Hepatocyte (in vitro differentiated cells): ENCODE data around the gene PRND. TPM values are rescaled to one million over a fixed set of nuclear protein-coding genes. Genes with fewer than 3 reads are reported as not detected.

Experiments
- DNase-seq: peaks from one replicate; pipeline ENCODE4 v3.0.0-alpha.2; 2016; ENCODE audit warnings: low spot score
- H2AFZ ChIP-seq: fragments of 200-600 bp; sonication (generic); 2 replicates; pipeline ENCODE4 v1.6.0; 2016; ENCODE audit warnings: antibody characterized with exemption, mild to moderate bottlenecking
- H3K27ac ChIP-seq: fragments of 200-600 bp; sonication (generic); 2 replicates; pipeline ENCODE4 v1.5.1; 2016; ENCODE audit warnings: mild to moderate bottlenecking
- H3K27me3 ChIP-seq: fragments of 200-600 bp; sonication (generic); 2 replicates; pipeline ENCODE4 v1.6.1; 2016
- H3K36me3 ChIP-seq: fragments of 200-600 bp; sonication (generic); replicated peaks from 2 replicates; pipeline ENCODE4 v1.5.1; 2016; ENCODE audit warnings: low read depth; ENCODE audit not compliant: insufficient read depth
- H3K4me1 ChIP-seq: fragments of 200-600 bp; sonication (generic); 2 replicates; pipeline ENCODE4 v1.5.1; 2016; ENCODE audit warnings: mild to moderate bottlenecking, moderate library complexity; ENCODE audit not compliant: insufficient read depth
- H3K4me2 ChIP-seq: fragments of 200-600 bp; sonication (generic); 2 replicates; pipeline ENCODE4 v1.6.0; 2016
- H3K4me3 ChIP-seq: fragments of 200-600 bp; sonication (generic); 2 replicates; pipeline ENCODE4 v1.5.1; 2016; ENCODE audit warnings: mild to moderate bottlenecking
- H3K79me2 ChIP-seq: fragments of 200-600 bp; sonication (generic); 2 replicates; pipeline ENCODE4 v1.6.0; 2017; ENCODE audit warnings: mild to moderate bottlenecking
- H3K9me2 ChIP-seq: fragments of 200-600 bp; sonication (generic); replicated peaks from 2 replicates; pipeline ENCODE4 v1.6.0; 2017; ENCODE audit warnings: mild to moderate bottlenecking; ENCODE audit not compliant: insufficient read depth
- H3K9me3 ChIP-seq: fragments of 200-600 bp; sonication (generic); 2 replicates; pipeline ENCODE4 v1.5.1; 2016; ENCODE audit warnings: low read depth, mild to moderate bottlenecking
- H4K20me1 ChIP-seq: fragments of 200-600 bp; sonication (generic); 2 replicates; pipeline ENCODE4 v1.6.0; 2016; ENCODE audit warnings: mild to moderate bottlenecking; ENCODE audit not compliant: insufficient read depth, poor library complexity, severe bottlenecking
- CTCF ChIP-seq: fragments of 200-600 bp; sonication (generic); IDR thresholded peaks from 2 replicates; pipeline ENCODE4 v1.5.1; 2016; ENCODE audit warnings: antibody characterized with exemption, mild to moderate bottlenecking; ENCODE audit not compliant: poor library complexity
- EZH2 ChIP-seq: fragments of 200-600 bp; sonication (generic); IDR thresholded peaks from 2 replicates; pipeline ENCODE4 v1.6.1; 2016; ENCODE audit warnings: antibody characterized with exemption, mild to moderate bottlenecking, borderline replicate concordance
- EZH2phosphoT487 ChIP-seq: fragments of 200-600 bp; sonication (generic); IDR thresholded peaks from one replicate; pipeline ENCODE4 v1.6.1; 2018; ENCODE audit warnings: antibody characterized with exemption, mild to moderate bottlenecking, low read depth, moderate library complexity; ENCODE audit not compliant: unreplicated experiment, severe bottlenecking
- WGBS: methylation state at CpG from one replicate; pipeline ENCODE4 v1.1.6; 2016; ENCODE audit warnings: low lambda C conversion rate; ENCODE audit errors: missing lambda C conversion rate; 5-methylcytosine and 5-hydroxymethylcytosine counted together
- polyA plus RNA-seq: library from polyadenylated mRNA; unstranded; fragments of >200 nt; fragmentation: Nextera tagmentation; extraction: Ambion mirVana; gene quantifications from 2 replicates; pipeline ENCODE4 v1.2.1, GENCODE V29; 2016
- total RNA-seq: library from RNA; depleted of rRNA; stranded (reverse); fragments of >200 nt; gene quantifications from 2 replicates; pipeline ENCODE4 v1.2.3, GENCODE V29; 2014

The PRND gene
- total and polyA plus RNA-seq, 2 experiments from 2014 or later = 0.34 to 0.70 TPM

DNA sequence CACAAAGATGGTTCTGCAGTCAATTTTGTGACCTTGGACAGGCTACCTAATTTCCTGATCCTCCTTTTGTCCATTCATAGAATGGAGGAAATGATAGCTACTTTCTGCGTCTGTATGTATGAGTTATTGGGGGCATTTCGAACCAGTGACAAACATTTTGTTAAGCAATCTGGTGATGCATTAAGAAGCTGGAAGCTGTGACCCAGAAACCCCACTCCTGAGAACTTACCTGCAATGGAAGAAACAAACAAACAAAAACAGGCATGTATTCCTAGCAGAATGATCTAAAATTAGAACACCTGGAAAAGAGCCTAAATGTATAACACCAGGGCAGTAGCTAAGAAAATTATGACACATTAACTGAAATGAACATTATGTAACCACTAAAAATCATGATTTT, 33.4 kb upstream of the PRND start:
- no peaks in the 10 kb centered on the region for H3K36me3 ChIP-seq
- peaks cover 12% of the 10 kb centered on the region for H3K4me1 ChIP-seq
- H3K4me2 ChIP-seq = peak overlapping the region; percentile 92
- TF ChIP-seq EZH2 (no peak), EZH2phosphoT487 (no peak), CTCF (no peak)
- H3K9me3 ChIP-seq = no peaks in the 10 kb centered on the region
- H3K9me2 ChIP-seq = no peaks in the 10 kb centered on the region
- H3K4me3 ChIP-seq = no peak overlapping the region
- H3K27me3 ChIP-seq = no peaks in the 10 kb centered on the region
- no peak overlapping the region for H3K27ac ChIP-seq
- no peak overlapping the region for H2AFZ ChIP-seq
- no peak for DNase-seq
- WGBS = 97% methylated on average over 2 of the region's 2 CpGs
- H3K79me2 ChIP-seq = peaks cover 59% of the 10 kb centered on the region
- H4K20me1 ChIP-seq = peaks cover 11% of the 10 kb centered on the region

DNA sequence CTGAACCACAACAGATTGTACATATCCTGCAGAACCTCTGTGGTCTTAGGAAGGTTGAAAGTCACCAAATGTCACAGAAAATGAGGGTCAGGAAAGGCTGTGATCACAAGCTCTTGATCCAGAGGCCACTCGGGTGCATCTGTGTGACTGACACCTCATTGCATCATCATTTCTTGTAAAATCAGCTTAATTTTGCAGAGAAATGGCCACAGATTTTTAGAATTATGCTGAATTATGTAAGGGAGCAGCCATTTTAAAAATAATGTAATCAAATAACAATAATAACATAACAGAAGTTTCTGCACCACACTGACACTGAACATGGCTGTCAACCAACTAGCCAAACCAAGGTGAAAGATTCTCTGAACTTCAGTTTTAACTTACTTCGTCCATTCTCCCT, 32.5 kb upstream of the PRND start:
- no peak overlapping the region for H3K27ac ChIP-seq
- no peaks in the 10 kb centered on the region for H3K27me3 ChIP-seq
- no peaks in the 10 kb centered on the region for H3K36me3 ChIP-seq
- no peak overlapping the region for H3K4me3 ChIP-seq
- no peak overlapping the region for H2AFZ ChIP-seq
- peaks cover 67% of the 10 kb centered on the region for H3K79me2 ChIP-seq
- no peaks in the 10 kb centered on the region for H3K9me3 ChIP-seq
- peaks cover 12% of the 10 kb centered on the region for H3K4me1 ChIP-seq
- H3K4me2 ChIP-seq = no peak overlapping the region
- no peak for DNase-seq
- peaks cover 11% of the 10 kb centered on the region for H4K20me1 ChIP-seq
- TF ChIP-seq CTCF (no peak), EZH2phosphoT487 (no peak), EZH2 (no peak)
- 80% methylated on average over 2 of the region's 2 CpGs for WGBS
- H3K9me2 ChIP-seq = no peaks in the 10 kb centered on the region

GRCh38 chr20:4691753-4692152, 30.0 kb upstream of the PRND start:
- peaks cover 12% of the 10 kb centered on the region for H3K4me1 ChIP-seq

More at GRCh38 chr20:4691753-4692152, 30.0 kb upstream of the PRND start:
- no peak for DNase-seq
- no peaks in the 10 kb centered on the region for H3K9me3 ChIP-seq
- 49% methylated on average over 2 of the region's 2 CpGs for WGBS
- H2AFZ ChIP-seq = no peak overlapping the region
- H4K20me1 ChIP-seq = peaks cover 20% of the 10 kb centered on the region
- H3K4me2 ChIP-seq = no peak overlapping the region
- H3K79me2 ChIP-seq = peaks cover 92% of the 10 kb centered on the region
- no peaks in the 10 kb centered on the region for H3K9me2 ChIP-seq
- H3K4me3 ChIP-seq = no peak overlapping the region
- no peaks in the 10 kb centered on the region for H3K36me3 ChIP-seq
- no peaks in the 10 kb centered on the region for H3K27me3 ChIP-seq
- H3K27ac ChIP-seq = no peak overlapping the region
- TF ChIP-seq CTCF (no peak), EZH2 (no peak), EZH2phosphoT487 (no peak)
